CD14-positive monocyte (primary cell): ENCODE results near the gene ATP13A3. TPM values are rescaled to one million over a fixed set of nuclear protein-coding genes. Genes with fewer than 3 reads are reported as not detected.

Experiments used
- DNase-seq, 3 donors: peaks; one replicate each; pipeline ENCODE4 v3.0.0-alpha.2; 2011 to 2022
- H2AFZ ChIP-seq: 2 replicates; pipeline ENCODE4 v1.6.0; 2012; ENCODE audit warnings: mild to moderate bottlenecking, low read depth, low read length, inconsistent platforms; ENCODE audit not compliant: insufficient read depth, poor library complexity, severe bottlenecking
- H3K27ac ChIP-seq, 2 donors: 1 replicate in 1 of 2; 2 replicates in 1 of 2; pipeline ENCODE4 v1.5.1; 2012 to 2013; ENCODE audit warnings: low read length in 2 of 2, control low read depth in 1 of 2, inconsistent platforms in 1 of 2, low read depth in 1 of 2, mild to moderate bottlenecking in 1 of 2
- H3K27me3 ChIP-seq, 2 donors: one replicate each; pipeline versions ENCODE4 v1.6.0 to v1.6.1; 2011 to 2013; ENCODE audit warnings: low read length in 2 of 2; ENCODE audit not compliant: control insufficient read depth in 2 of 2, insufficient read depth in 2 of 2
- H3K36me3 ChIP-seq, 2 donors: replicated peaks in 1 of 2; 1 replicate in 1 of 2; 2 replicates in 1 of 2; pipeline versions ENCODE4 v1.5.1 to v1.6.1; 2012 to 2013; ENCODE audit warnings: low read length in 2 of 2, control low read depth in 1 of 2, inconsistent platforms in 1 of 2, mild to moderate bottlenecking in 1 of 2; ENCODE audit not compliant: insufficient read depth in 2 of 2, control insufficient read depth in 1 of 2
- H3K4me1 ChIP-seq, 2 donors: 1 replicate in 1 of 2; 2 replicates in 1 of 2; pipeline versions ENCODE4 v1.5.1 to v1.6.1; 2012 to 2013; ENCODE audit warnings: low read length in 2 of 2, control low read depth in 1 of 2, inconsistent platforms in 1 of 2, mild to moderate bottlenecking in 1 of 2, moderate library complexity in 1 of 2; ENCODE audit not compliant: insufficient read depth in 2 of 2, control insufficient read depth in 1 of 2
- H3K4me2 ChIP-seq: replicated peaks from 2 replicates; pipeline ENCODE3; 2012; ENCODE audit warnings: low read length, moderate library complexity, mild to moderate bottlenecking; ENCODE audit not compliant: poor library complexity, severe bottlenecking; ENCODE audit errors: extremely low read depth
- H3K4me3 ChIP-seq, 3 experiments: fragments of 200-600 bp in 1 of 3; sonication (generic) in 1 of 3; replicated peaks in 1 of 3; 1 replicate in 2 of 3; 2 replicates in 1 of 3; pipeline ENCODE4 v1.5.1; 2011 to 2013; ENCODE audit warnings: low read length in 3 of 3, mild to moderate bottlenecking in 3 of 3, control low read depth in 2 of 3, low read depth in 2 of 3, inconsistent platforms in 1 of 3, moderate library complexity in 1 of 3
- H3K79me2 ChIP-seq: 2 replicates; pipeline ENCODE4 v1.6.0; 2012; ENCODE audit warnings: mild to moderate bottlenecking, control low read depth, inconsistent platforms, low read length, moderate library complexity; ENCODE audit not compliant: insufficient read depth
- H3K9ac ChIP-seq: 2 replicates; pipeline ENCODE4 v1.6.0; 2017; ENCODE audit warnings: low read length, mild to moderate bottlenecking; ENCODE audit not compliant: insufficient read depth, poor library complexity, severe bottlenecking
- H3K9me3 ChIP-seq, 2 donors: replicated peaks in 1 of 2; 1 replicate in 1 of 2; 2 replicates in 1 of 2; pipeline versions ENCODE4 v1.5.1 to v1.6.1; 2012 to 2013; ENCODE audit warnings: low read length in 2 of 2, control low read depth in 1 of 2; ENCODE audit not compliant: control insufficient read depth in 1 of 2, insufficient read depth in 1 of 2
- H4K20me1 ChIP-seq: 2 replicates; pipeline ENCODE4 v1.6.0; 2012; ENCODE audit warnings: mild to moderate bottlenecking, low read length, control low read depth, moderate library complexity; ENCODE audit not compliant: insufficient read depth
- H3K27ac Mint-ChIP-seq, 7 donors: one replicate each; pipeline ENCODE4 v1.8.0; 2020; ENCODE audit warnings: mild to moderate bottlenecking in 7 of 7, mixed read lengths in 7 of 7, moderate library complexity in 6 of 7, inconsistent platforms in 2 of 7
- H3K27me3 Mint-ChIP-seq, 3 donors: one replicate each; pipeline ENCODE4 v1.8.0; 2021 to 2022; ENCODE audit warnings: low read depth in 3 of 3, mild to moderate bottlenecking in 3 of 3, mixed read lengths in 3 of 3, moderate library complexity in 3 of 3, inconsistent platforms in 1 of 3
- H3K36me3 Mint-ChIP-seq, 2 donors: one replicate each; pipeline ENCODE4 v1.8.0; 2020; ENCODE audit warnings: mixed read lengths in 2 of 2, inconsistent platforms in 1 of 2, mild to moderate bottlenecking in 1 of 2
- H3K4me1 Mint-ChIP-seq: one replicate; pipeline ENCODE4 v1.8.0; 2020; ENCODE audit warnings: mild to moderate bottlenecking, mixed read lengths
- H3K4me3 Mint-ChIP-seq, 2 donors: one replicate each; pipeline ENCODE4 v1.8.0; 2020; ENCODE audit warnings: mild to moderate bottlenecking in 2 of 2, mixed read lengths in 2 of 2, moderate library complexity in 1 of 2
- H3K9me3 Mint-ChIP-seq, 7 donors: one replicate each; pipeline ENCODE4 v1.8.0; 2020 to 2022; ENCODE audit warnings: mixed read lengths in 7 of 7, mild to moderate bottlenecking in 6 of 7, moderate library complexity in 6 of 7, inconsistent platforms in 2 of 7
- WGBS: methylation state at CpG from one replicate; pipeline ENCODE4 v1.1.5; 2013; ENCODE audit warnings: missing lambda C conversion rate; ENCODE audit not compliant: insufficient coverage; 5-methylcytosine and 5-hydroxymethylcytosine counted together
- intact Hi-C, 2 donors: fragments of 100-400 bp; cut with micrococcal nuclease; formaldehyde crosslinking; loops; one replicate each; pipeline versions ENCODE4 v1.15.0 to v1.15.1; 2023
- polyA plus RNA-seq, 3 donors: library from polyadenylated mRNA; depleted of rRNA in 1 of 3; unstranded in 2 of 3; stranded (reverse) in 1 of 3; fragments of 300-500 nt in 2 of 3; fragments of >200 nt in 1 of 3; fragmentation: Illumina TruSeq in 2 of 3; gene quantifications; 1 replicate in 2 of 3; 2 replicates in 1 of 3; pipeline ENCODE4 v1.2.3, GENCODE V29; 2012 to 2021
- TF ChIP-seq, protein P1 (sequence below): fragments of 200-600 bp; IDR thresholded peaks from one replicate; pipeline ENCODE4 v1.8.0; 2022; ENCODE audit warnings: antibody characterized with exemption, mild to moderate bottlenecking

ATP13A3 gene
- polyA plus RNA-seq, 3 donors, result 4.7 to 19.5 (median 5.2) TPM

DNA sequence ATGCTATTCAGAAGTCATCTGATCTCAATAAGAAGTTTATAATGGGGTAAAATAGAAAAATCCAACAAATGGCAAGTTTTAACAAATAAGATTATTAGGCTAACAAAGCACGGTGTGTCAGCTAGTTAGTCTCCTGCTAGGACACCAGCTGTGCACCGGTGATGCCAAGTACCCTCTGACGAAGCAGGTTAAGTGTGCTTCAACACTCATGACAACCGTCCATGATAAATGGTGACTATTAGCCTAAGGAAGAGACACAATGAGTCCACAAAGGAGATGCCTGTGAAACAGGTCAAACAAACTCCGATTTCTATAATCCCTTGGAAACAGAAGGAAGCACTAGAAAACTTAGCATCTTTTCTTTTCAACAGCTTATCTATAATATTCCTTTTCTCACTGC, 36.5 kb downstream of the ATP13A3 start:
- no peaks in the 10 kb centered on the region for H3K4me1 ChIP-seq
- no peak overlapping the region for H3K27ac ChIP-seq
- H3K36me3 Mint-ChIP-seq, result peaks cover 78 to 91% of the 10 kb centered on the region in 2 donors
- peaks cover 76 to 99% of the 10 kb centered on the region in 2 donors for H3K36me3 ChIP-seq
- intact Hi-C loops, result no loop called here
- no peaks in the 10 kb centered on the region for H3K79me2 ChIP-seq
- peaks cover 0 to 3% (median 0%) of the 10 kb centered on the region in 3 donors for H3K27me3 Mint-ChIP-seq
- TF ChIP-seq, protein P1, sequence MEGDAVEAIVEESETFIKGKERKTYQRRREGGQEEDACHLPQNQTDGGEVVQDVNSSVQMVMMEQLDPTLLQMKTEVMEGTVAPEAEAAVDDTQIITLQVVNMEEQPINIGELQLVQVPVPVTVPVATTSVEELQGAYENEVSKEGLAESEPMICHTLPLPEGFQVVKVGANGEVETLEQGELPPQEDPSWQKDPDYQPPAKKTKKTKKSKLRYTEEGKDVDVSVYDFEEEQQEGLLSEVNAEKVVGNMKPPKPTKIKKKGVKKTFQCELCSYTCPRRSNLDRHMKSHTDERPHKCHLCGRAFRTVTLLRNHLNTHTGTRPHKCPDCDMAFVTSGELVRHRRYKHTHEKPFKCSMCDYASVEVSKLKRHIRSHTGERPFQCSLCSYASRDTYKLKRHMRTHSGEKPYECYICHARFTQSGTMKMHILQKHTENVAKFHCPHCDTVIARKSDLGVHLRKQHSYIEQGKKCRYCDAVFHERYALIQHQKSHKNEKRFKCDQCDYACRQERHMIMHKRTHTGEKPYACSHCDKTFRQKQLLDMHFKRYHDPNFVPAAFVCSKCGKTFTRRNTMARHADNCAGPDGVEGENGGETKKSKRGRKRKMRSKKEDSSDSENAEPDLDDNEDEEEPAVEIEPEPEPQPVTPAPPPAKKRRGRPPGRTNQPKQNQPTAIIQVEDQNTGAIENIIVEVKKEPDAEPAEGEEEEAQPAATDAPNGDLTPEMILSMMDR, result no peak
- H3K4me3 Mint-ChIP-seq, result no peak overlapping the region
- peak overlapping the region in 1 of 7 donors; percentile 10 for H3K27ac Mint-ChIP-seq
- no peak for DNase-seq
- H3K4me2 ChIP-seq, result no peak overlapping the region
- H3K4me3 ChIP-seq, result no peak overlapping the region
- H3K27me3 ChIP-seq, result no peaks in the 10 kb centered on the region
- no peaks in the 10 kb centered on the region for H4K20me1 ChIP-seq
- H3K9ac ChIP-seq, result no peak overlapping the region
- H3K4me1 Mint-ChIP-seq, result no peaks in the 10 kb centered on the region
- no peak overlapping the region for H2AFZ ChIP-seq
- H3K9me3 ChIP-seq, result no peaks in the 10 kb centered on the region
- H3K9me3 Mint-ChIP-seq, result no peaks in the 10 kb centered on the region
- WGBS, result 100% methylated on average over 1 of the region's 5 CpGs

DNA sequence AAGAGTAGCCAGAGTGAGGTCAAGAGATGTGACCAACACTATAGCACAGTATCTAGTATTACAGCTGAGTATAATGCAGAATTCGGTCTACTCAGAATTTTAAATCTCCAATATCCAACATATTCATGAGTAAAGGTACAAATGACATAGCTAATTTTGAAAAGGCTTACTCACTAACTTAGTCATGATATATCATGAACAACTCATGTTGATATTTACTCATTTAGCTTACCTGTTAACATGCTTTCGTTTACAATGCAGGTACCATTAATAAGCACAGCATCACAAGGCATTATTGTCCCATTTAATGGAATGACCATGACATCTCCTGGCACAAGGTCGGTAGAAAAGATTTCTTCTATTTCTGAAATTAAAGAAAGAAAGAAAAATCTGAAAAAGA, 36.9 kb downstream of the ATP13A3 start:
- Histone ChIP-seq H3K4me2 (no peak overlapping the region), H4K20me1 (no peaks in the 10 kb centered on the region), H2AFZ (no peak overlapping the region), H3K4me1 (no peaks in the 10 kb centered on the region), H3K27me3 (no peaks in the 10 kb centered on the region), H3K36me3 (peaks cover 76 to 99% of the 10 kb centered on the region in 2 donors), H3K4me3 (no peak overlapping the region), H3K79me2 (no peaks in the 10 kb centered on the region), H3K9ac (no peak overlapping the region), H3K9me3 (no peaks in the 10 kb centered on the region), H3K27ac (no peak overlapping the region)
- no CpG with 5 or more reads among the region's 3 CpGs for WGBS
- intact Hi-C loops, result no loop called here
- Mint-ChIP-seq H3K27me3 (peaks cover 0 to 3% (median 0%) of the 10 kb centered on the region in 3 donors), H3K4me3 (no peak overlapping the region), H3K27ac (peak overlapping the region in 1 of 7 donors; percentile 10), H3K4me1 (no peaks in the 10 kb centered on the region), H3K36me3 (peaks cover 79 to 91% of the 10 kb centered on the region in 2 donors), H3K9me3 (no peaks in the 10 kb centered on the region)
- TF ChIP-seq, protein P1, result no peak
- DNase-seq, result no peak
